ENCODE measurements around the gene KCNIP1.

The KCNIP1 gene

DNA sequence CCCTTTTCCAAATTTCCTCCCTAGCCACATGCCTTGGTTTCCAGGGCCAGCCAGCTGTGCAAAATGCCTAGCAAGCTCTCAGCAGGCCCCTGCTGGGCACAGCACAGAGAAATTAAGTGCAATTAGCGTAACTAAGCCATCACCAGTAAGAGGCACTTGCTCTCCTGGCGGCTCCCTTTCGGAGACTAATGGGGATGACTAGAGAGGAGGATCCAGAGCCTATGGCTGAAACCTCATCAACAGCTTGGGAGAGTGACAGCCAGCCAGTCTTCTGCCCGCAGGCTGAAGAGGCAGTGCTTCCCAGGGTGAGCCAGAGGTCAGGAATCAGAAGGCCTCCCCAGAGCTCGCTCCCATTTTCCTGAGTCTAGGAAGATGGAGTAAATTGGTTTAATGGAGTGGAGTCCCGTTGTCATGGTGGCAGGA is 108.4 kb downstream of the KCNIP1 start:
- Histone ChIP-seq H3K9ac (ENCODE audit: low read length) (no peak overlapping the region), H3K27ac (ENCODE audit: low read length) (no peak overlapping the region), H3K9me3 (ENCODE audit: control insufficient read depth, low read depth, low read length) (no peaks in the 10 kb centered on the region), H3K4me3 (ENCODE audit: low read length) (no peak overlapping the region), H3K27me3 (ENCODE audit: control insufficient read depth, insufficient read depth, low read length) (peaks cover 16% of the 10 kb centered on the region), H3K36me3 (ENCODE audit: control insufficient read depth, low read depth, low read length) (no peaks in the 10 kb centered on the region), H3K4me1 (ENCODE audit: control insufficient read depth, low read depth, low read length) (peaks cover 25% of the 10 kb centered on the region)

DNA sequence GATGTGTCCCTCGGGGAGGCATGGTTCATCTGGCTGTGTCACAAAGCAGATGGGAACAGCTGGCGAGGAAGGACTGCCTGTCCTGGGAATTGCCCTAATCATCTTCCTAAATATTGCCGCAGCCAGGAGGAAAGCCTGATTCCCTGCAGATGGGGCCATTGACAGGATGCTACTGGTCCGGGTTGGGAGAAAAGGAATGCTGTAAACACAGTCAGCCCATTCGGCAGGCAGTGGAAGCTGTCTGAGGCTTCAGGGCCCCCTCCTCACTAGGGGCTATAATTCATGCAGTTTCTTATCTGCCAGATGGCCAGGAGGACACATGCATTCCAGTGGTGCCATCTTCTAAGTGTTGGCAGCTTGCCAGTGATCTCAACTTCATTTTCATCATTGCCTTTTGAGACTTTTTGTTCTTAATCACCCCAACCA is 110.3 kb downstream of the KCNIP1 start:
- H3K4me1 ChIP-seq (ENCODE audit: control insufficient read depth, low read depth, low read length), result peaks cover 34% of the 10 kb centered on the region
- peaks cover 16% of the 10 kb centered on the region for H3K27me3 ChIP-seq (ENCODE audit: control insufficient read depth, insufficient read depth, low read length)
- no peak overlapping the region for H3K4me3 ChIP-seq (ENCODE audit: low read length)
- no peaks in the 10 kb centered on the region for H3K36me3 ChIP-seq (ENCODE audit: control insufficient read depth, low read depth, low read length)
- no peak overlapping the region for H3K27ac ChIP-seq (ENCODE audit: low read length)
- H3K9me3 ChIP-seq (ENCODE audit: control insufficient read depth, low read depth, low read length), result no peaks in the 10 kb centered on the region
- H3K9ac ChIP-seq (ENCODE audit: low read length), result no peak overlapping the region

DNA sequence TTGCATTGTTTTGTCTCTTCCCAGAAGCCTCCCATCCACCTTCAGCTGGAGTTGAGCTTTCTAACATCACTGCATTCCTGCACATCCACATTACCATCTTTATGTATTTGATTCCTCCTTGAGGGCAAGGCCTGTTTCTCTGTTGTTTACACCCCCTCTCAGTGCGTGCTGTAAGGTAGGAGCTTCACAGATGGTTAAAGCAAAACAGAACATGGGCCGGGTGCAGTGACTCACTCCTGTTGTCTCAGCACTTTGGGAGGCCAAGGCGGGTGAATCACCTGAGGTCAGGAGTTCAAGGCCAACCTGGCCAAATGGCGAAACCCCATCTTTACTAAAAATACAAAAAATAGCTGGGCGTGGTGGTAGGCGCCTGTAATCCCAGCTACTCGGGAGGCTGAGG is 110.9 kb downstream of the KCNIP1 start:
- H3K9ac ChIP-seq (ENCODE audit: low read length), result no peak overlapping the region
- peaks cover 34% of the 10 kb centered on the region for H3K4me1 ChIP-seq (ENCODE audit: control insufficient read depth, low read depth, low read length)
- no peak overlapping the region for H3K27ac ChIP-seq (ENCODE audit: low read length)
- H3K4me3 ChIP-seq (ENCODE audit: low read length), result no peak overlapping the region
- H3K36me3 ChIP-seq (ENCODE audit: control insufficient read depth, low read depth, low read length), result no peaks in the 10 kb centered on the region
- peaks cover 16% of the 10 kb centered on the region for H3K27me3 ChIP-seq (ENCODE audit: control insufficient read depth, insufficient read depth, low read length)
- no peaks in the 10 kb centered on the region for H3K9me3 ChIP-seq (ENCODE audit: control insufficient read depth, low read depth, low read length)

DNA sequence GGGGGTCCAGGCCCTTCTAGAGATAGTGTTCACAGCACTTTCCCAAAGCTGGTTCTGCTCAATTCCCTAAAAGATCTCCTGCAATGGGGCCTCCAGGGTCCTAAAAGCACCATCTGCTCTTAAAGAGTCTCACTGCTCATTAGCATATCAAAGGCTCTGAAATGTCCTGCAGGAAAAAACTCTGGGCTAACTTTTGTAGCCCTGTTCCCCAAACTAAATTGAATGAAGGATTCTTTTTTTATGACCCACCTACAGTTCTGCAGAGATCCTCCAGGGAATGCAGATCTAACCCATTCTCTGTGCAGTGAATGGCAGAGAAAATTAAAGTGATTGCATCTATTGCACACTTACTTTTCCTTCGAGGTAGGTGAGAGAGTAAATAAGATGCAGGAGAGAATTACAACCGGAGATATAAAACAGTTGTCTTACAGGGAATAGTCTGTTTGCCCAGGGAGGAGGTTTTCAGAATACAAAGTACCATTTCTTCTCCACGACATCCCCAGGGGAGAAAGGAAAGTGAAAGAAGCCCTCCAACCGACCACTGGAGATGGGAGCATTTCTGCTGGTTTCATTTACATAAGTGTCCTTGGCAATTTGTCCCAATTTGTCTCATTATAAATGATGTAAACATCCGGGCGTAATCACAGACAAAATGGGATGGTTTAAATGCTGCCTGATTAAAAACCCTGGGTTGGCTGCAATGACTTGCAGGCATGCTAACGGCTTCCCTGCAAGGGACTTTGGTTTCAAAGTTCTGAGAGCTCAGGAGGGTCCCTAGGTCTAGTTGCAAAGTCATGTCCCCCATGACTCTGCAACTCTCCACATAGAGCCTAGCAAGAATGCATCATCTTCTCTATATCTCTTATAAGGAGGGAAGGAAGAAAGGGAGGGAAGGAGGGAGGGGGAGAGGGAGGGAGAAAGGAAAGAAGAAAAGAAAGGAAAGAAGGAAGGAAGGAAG is 114.0 kb downstream of the KCNIP1 start:
- no peak overlapping the region for H3K9ac ChIP-seq (ENCODE audit: low read length)
- H3K4me3 ChIP-seq (ENCODE audit: low read length), result no peak overlapping the region
- no peaks in the 10 kb centered on the region for H3K9me3 ChIP-seq (ENCODE audit: control insufficient read depth, low read depth, low read length)
- H3K36me3 ChIP-seq (ENCODE audit: control insufficient read depth, low read depth, low read length), result no peaks in the 10 kb centered on the region
- H3K27me3 ChIP-seq (ENCODE audit: control insufficient read depth, insufficient read depth, low read length), result peaks cover 5% of the 10 kb centered on the region
- H3K4me1 ChIP-seq (ENCODE audit: control insufficient read depth, low read depth, low read length), result peaks cover 21% of the 10 kb centered on the region
- no peak overlapping the region for H3K27ac ChIP-seq (ENCODE audit: low read length)

DNA sequence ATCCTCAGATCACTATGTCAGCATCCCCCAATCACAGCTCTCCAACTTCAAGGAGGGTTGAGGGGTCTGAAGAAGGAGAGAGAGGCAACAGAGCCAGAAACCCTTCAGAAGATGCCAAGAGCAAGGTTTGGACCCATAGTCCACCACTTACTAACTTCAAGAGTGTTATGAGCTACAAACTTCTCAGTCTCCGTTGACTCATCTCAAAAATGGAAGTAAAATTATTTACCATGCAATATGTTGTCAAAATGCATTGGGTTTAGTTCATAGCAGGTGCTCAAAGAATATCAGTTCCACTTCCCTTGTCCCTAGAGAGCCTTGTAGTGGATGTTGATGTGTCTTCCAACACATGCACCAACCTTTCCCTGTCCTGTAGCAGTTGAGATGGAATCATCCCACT is 116.0 kb downstream of the KCNIP1 start:
- Histone ChIP-seq H3K4me1 (ENCODE audit: control insufficient read depth, low read depth, low read length) (peaks cover 10% of the 10 kb centered on the region), H3K27me3 (ENCODE audit: control insufficient read depth, insufficient read depth, low read length) (peaks cover 5% of the 10 kb centered on the region), H3K9ac (ENCODE audit: low read length) (no peak overlapping the region), H3K4me3 (ENCODE audit: low read length) (no peak overlapping the region), H3K27ac (ENCODE audit: low read length) (no peak overlapping the region), H3K9me3 (ENCODE audit: control insufficient read depth, low read depth, low read length) (no peaks in the 10 kb centered on the region), H3K36me3 (ENCODE audit: control insufficient read depth, low read depth, low read length) (no peaks in the 10 kb centered on the region)

DNA sequence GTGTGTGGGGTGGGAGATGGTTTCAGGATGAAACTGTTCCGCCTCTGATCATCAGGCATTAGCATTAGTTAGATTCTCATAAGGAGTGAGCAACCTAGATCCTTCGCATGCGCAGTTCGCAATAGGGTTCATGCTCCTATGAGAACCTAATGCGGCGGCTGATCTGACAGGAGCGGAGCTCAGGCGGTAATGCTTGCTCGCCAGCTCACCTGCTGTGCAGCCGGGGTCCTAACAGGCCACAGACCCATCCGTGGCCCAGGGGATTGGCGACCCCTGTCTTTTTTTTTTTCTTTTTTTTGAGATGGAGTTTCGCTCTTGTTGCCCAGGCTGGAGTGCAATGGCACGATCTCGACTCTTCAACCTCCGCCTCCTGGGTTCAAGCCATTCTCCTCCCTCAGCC is 119.1 kb downstream of the KCNIP1 start:
- H3K9me3 ChIP-seq (ENCODE audit: control insufficient read depth, low read depth, low read length), result no peaks in the 10 kb centered on the region
- no peak overlapping the region for H3K27ac ChIP-seq (ENCODE audit: low read length)
- H3K27me3 ChIP-seq (ENCODE audit: control insufficient read depth, insufficient read depth, low read length), result no peaks in the 10 kb centered on the region

DNA sequence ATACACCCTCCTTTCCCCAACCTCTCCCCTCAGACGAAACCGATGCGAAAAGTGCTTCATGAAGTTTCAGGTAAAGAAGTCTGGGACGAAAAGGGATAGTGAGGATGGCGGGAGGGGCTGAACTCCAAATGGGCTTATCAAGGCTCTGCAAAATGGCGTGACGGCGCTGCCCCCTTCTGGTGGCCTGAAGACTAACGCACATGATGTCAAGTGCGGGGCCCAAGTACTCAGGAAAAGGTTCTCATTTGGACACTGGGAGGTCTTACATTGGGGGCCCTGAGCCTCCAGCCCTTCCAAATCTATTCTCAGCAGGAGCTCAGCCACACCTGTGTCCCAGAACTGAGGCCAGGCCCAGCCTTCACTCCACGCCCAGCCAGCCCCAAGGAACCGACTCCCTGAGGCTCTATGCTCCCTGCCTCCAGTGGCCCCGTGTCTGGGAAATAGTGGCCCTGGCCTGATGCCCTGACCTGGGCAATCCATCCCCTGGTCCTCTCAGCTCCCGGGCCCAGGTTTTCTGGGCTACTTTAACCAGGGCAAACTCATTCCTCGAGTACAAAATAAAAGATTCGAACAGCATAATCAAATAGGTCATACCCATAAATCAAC is 119.9 kb downstream of the KCNIP1 start:
- H3K9ac ChIP-seq (ENCODE audit: low read length), result no peak overlapping the region
- no peak overlapping the region for H3K4me3 ChIP-seq (ENCODE audit: low read length)
- no peaks in the 10 kb centered on the region for H3K27me3 ChIP-seq (ENCODE audit: control insufficient read depth, insufficient read depth, low read length)
- H3K27ac ChIP-seq (ENCODE audit: low read length), result no peak overlapping the region
- peaks cover 9% of the 10 kb centered on the region for H3K4me1 ChIP-seq (ENCODE audit: control insufficient read depth, low read depth, low read length)
- H3K9me3 ChIP-seq (ENCODE audit: control insufficient read depth, low read depth, low read length), result no peaks in the 10 kb centered on the region
- H3K36me3 ChIP-seq (ENCODE audit: control insufficient read depth, low read depth, low read length), result no peaks in the 10 kb centered on the region

More for the DNA sequence above, 119.1 kb downstream of the KCNIP1 start:
- Histone ChIP-seq H3K4me3 (ENCODE audit: low read length) (no peak overlapping the region), H3K9ac (ENCODE audit: low read length) (no peak overlapping the region), H3K36me3 (ENCODE audit: control insufficient read depth, low read depth, low read length) (no peaks in the 10 kb centered on the region), H3K4me1 (ENCODE audit: control insufficient read depth, low read depth, low read length) (peaks cover 11% of the 10 kb centered on the region)

DNA sequence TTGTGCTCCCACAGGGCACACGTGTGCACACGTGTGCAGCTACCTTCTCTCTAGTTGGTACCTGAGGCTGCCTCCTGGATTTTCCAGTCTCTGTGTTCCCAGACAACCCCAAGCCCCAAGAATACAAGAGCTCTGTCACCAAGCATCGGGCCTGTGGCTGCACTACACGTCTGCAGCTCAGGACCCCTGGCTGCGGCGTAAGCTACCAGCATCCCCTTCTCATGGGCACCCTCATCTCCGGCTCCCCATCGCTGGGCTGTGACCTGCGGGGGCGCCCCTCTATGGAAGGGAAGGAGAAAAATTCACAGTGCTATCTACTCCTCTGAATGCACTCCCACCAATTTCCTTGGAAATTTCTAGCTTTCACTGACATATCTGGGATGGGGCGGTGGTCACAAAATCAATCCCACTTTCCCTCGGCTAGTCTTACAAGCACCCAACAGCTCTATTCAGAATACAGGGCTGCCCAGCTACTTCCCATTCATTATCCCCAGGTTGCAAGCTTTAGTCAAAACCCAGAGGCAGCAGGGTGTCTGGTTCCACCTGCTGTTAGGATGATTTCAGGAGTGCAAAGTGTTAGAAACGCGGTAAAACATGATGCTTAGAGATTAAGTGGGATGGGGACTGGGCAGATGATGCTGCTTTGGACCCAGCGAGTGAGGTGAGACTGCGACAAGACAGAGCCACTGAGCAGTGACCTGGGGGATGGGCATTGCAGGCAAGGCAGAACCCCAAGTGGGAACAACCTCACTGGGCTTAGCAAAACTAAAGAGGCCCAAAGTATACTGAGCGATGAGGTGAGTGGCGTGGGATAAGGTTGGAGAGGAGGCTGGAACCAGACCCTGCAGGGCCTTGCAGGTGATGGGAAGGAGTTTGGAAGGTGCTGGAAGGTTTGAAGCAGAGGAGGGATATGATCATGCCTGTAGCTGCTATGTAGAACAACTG is 121.7 kb downstream of the KCNIP1 start:
- H3K27ac ChIP-seq (ENCODE audit: low read length), result no peak overlapping the region
- H3K9me3 ChIP-seq (ENCODE audit: control insufficient read depth, low read depth, low read length), result no peaks in the 10 kb centered on the region
- H3K27me3 ChIP-seq (ENCODE audit: control insufficient read depth, insufficient read depth, low read length), result no peaks in the 10 kb centered on the region
- no peak overlapping the region for H3K9ac ChIP-seq (ENCODE audit: low read length)
- peaks cover 9% of the 10 kb centered on the region for H3K4me1 ChIP-seq (ENCODE audit: control insufficient read depth, low read depth, low read length)
- no peaks in the 10 kb centered on the region for H3K36me3 ChIP-seq (ENCODE audit: control insufficient read depth, low read depth, low read length)
- H3K4me3 ChIP-seq (ENCODE audit: low read length), result no peak overlapping the region

DNA sequence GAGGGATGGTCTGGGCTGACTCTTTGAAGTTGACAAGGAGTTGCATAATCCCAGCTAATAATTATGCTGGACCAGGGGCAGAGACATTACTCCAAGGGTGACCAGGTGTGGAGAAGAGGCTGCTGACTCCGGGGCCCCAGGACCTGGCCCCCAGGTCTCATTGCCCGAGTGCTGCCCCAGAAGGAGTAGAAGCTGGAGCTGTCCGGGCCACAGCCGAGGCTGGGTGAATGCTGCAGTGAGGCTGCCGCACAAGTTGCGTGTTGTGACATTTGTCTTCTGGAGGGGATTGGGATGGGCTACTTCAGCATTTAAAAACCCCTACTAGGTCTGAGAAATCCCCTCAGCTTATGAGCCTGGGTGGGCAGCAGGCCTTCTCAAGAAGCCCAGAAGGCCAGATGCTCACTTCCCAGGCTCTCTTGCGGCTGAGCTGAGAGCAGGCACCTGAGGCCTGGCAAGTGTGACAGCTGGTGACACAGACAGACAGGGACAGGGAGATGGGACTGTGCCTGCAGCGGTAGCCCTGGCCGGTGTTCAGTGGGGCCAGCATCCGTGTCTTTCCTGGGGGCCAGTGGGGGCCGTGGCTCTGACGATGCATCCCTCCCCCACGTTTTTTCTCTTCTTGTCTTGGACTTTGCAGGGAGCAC is 122.8 kb downstream of the KCNIP1 start:
- H3K9me3 ChIP-seq (ENCODE audit: control insufficient read depth, low read depth, low read length), result no peaks in the 10 kb centered on the region
- no peak overlapping the region for H3K9ac ChIP-seq (ENCODE audit: low read length)
- no peak overlapping the region for H3K27ac ChIP-seq (ENCODE audit: low read length)
- no peaks in the 10 kb centered on the region for H3K27me3 ChIP-seq (ENCODE audit: control insufficient read depth, insufficient read depth, low read length)
- peaks cover 9% of the 10 kb centered on the region for H3K4me1 ChIP-seq (ENCODE audit: control insufficient read depth, low read depth, low read length)
- H3K4me3 ChIP-seq (ENCODE audit: low read length), result no peak overlapping the region
- H3K36me3 ChIP-seq (ENCODE audit: control insufficient read depth, low read depth, low read length), result no peaks in the 10 kb centered on the region

DNA sequence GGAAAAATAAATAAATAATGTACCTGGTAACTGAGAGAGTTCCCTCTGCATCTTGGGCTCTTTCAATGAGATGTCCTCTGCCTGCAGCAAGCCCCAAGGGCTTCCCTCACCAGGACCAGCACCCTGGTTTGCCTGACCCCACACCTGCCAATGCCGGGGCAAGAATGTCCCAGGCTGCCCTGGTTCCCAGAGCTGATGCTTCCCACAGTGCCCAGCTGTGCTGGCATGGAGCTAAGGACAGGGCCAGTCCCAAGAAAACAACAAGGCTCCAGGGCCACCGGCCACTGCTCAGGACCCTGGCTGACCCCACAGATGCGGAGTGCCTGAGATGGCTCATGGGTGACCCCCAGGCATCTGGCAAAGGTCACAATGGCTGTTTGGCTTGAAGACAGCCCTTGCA is 123.5 kb downstream of the KCNIP1 start:
- Histone ChIP-seq H3K9me3 (ENCODE audit: control insufficient read depth, low read depth, low read length) (no peaks in the 10 kb centered on the region), H3K36me3 (ENCODE audit: control insufficient read depth, low read depth, low read length) (no peaks in the 10 kb centered on the region), H3K4me3 (ENCODE audit: low read length) (no peak overlapping the region), H3K9ac (ENCODE audit: low read length) (no peak overlapping the region), H3K27me3 (ENCODE audit: control insufficient read depth, insufficient read depth, low read length) (no peaks in the 10 kb centered on the region), H3K27ac (ENCODE audit: low read length) (no peak overlapping the region), H3K4me1 (ENCODE audit: control insufficient read depth, low read depth, low read length) (peaks cover 12% of the 10 kb centered on the region)

DNA sequence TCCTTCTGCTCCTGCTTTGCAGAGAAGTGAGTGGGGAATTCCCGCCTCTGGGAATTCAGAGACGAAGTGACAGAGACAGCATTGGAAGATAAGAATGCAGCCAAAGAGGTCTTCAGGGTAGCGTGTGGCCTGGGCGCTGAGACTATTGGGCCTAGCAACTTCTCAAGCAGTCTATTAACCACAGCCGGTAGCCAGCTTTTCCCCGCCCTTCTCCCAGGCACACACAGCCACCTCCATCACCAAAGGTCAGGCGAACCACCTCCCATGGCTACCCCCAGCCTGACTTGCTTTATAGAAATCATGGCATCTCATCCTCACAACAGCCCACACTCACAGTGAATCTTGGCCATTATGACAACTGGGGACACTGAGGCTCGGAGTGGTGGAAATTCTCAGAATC is 124.2 kb downstream of the KCNIP1 start:
- no peaks in the 10 kb centered on the region for H3K27me3 ChIP-seq (ENCODE audit: control insufficient read depth, insufficient read depth, low read length)
- H3K9me3 ChIP-seq (ENCODE audit: control insufficient read depth, low read depth, low read length), result no peaks in the 10 kb centered on the region
- no peak overlapping the region for H3K9ac ChIP-seq (ENCODE audit: low read length)
- no peak overlapping the region for H3K4me3 ChIP-seq (ENCODE audit: low read length)
- H3K36me3 ChIP-seq (ENCODE audit: control insufficient read depth, low read depth, low read length), result no peaks in the 10 kb centered on the region
- no peak overlapping the region for H3K27ac ChIP-seq (ENCODE audit: low read length)
- H3K4me1 ChIP-seq (ENCODE audit: control insufficient read depth, low read depth, low read length), result peaks cover 15% of the 10 kb centered on the region

All from iPS-18a (cell line).